Measurements from ENCODE around the gene MYCT1. TPM values are rescaled to one million over a fixed set of nuclear protein-coding genes. Genes with fewer than 3 reads are reported as not detected.
"Not testable (repeated sequence)": the region's sequence is repeated elsewhere in the genome, so short reads cannot be mapped to it uniquely, and the experiment has no call there.

The MYCT1 gene
- total and polyA plus RNA-seq, 2 donors from 2014 or later, result 6.4 to 14.2 TPM

- FAIRE-seq (no peak), DNase-seq (no peak)
- Histone ChIP-seq H3K4me3 (ENCODE audit: low read length in 3 of 3) (no peak overlapping the region), H3K27ac (ENCODE audit: low read depth in 2 of 2, low read length in 2 of 2) (no peak overlapping the region), H3K9ac (ENCODE audit: low read length in 3 of 3) (no peak overlapping the region), H3K9me3 (ENCODE audit: control insufficient read depth in 2 of 3, insufficient read depth in 1 of 3, low read length in 3 of 3) (no peaks in the 10 kb centered on the region), H3K4me1 (ENCODE audit: control insufficient read depth in 2 of 3, insufficient read depth in 2 of 3, low read depth in 1 of 3, low read length in 3 of 3) (no peaks in the 10 kb centered on the region), H3K36me3 (ENCODE audit: control insufficient read depth in 2 of 3, insufficient read depth in 3 of 3, low read length in 3 of 3) (no peaks in the 10 kb centered on the region), H3K27me3 (ENCODE audit: control insufficient read depth, insufficient read depth, low read length) (no peaks in the 10 kb centered on the region)
- no peak for TF ChIP-seq CTCF (IDR thresholded peaks at IDR 0.05; ENCODE audit: borderline replicate concordance, extremely low read depth, insufficient read depth)
- intact Hi-C loops (cut with DNase I), result no loop called here
Observed at GRCh38 chr6:152680151-152680550, 17.5 kb upstream of the MYCT1 start.

- no peaks in the 10 kb centered on the region for H3K36me3 ChIP-seq (ENCODE audit: control insufficient read depth in 2 of 3, insufficient read depth in 3 of 3, low read length in 3 of 3)
- H3K9me3 ChIP-seq (ENCODE audit: control insufficient read depth in 2 of 3, insufficient read depth in 1 of 3, low read length in 3 of 3), result no peaks in the 10 kb centered on the region
- TF ChIP-seq CTCF (IDR thresholded peaks at IDR 0.05; ENCODE audit: borderline replicate concordance, extremely low read depth, insufficient read depth), result no peak
- DNase-seq (peak in 1 of 5 donors; percentile 3), FAIRE-seq (no peak)
- H3K4me1 ChIP-seq (ENCODE audit: control insufficient read depth in 2 of 3, insufficient read depth in 2 of 3, low read depth in 1 of 3, low read length in 3 of 3), result no peaks in the 10 kb centered on the region
- no peak overlapping the region for H3K9ac ChIP-seq (ENCODE audit: low read length in 3 of 3)
- H3K27ac ChIP-seq (ENCODE audit: low read depth in 2 of 2, low read length in 2 of 2), result no peak overlapping the region
- H3K4me3 ChIP-seq (ENCODE audit: low read length in 3 of 3), result no peak overlapping the region
- no peaks in the 10 kb centered on the region for H3K27me3 ChIP-seq (ENCODE audit: control insufficient read depth, insufficient read depth, low read length)
- intact Hi-C loops (cut with DNase I), result no loop called here
Observed at GRCh38 chr6:152680879-152681517, 16.7 kb upstream of the MYCT1 start.

- no peak overlapping the region for H3K27ac ChIP-seq (ENCODE audit: low read depth in 2 of 2, low read length in 2 of 2)
- no peaks in the 10 kb centered on the region for H3K27me3 ChIP-seq (ENCODE audit: control insufficient read depth, insufficient read depth, low read length)
- H3K4me1 ChIP-seq (ENCODE audit: control insufficient read depth in 2 of 3, insufficient read depth in 2 of 3, low read depth in 1 of 3, low read length in 3 of 3), result no peaks in the 10 kb centered on the region
- no peak for DNase-seq
- H3K36me3 ChIP-seq (ENCODE audit: control insufficient read depth in 2 of 3, insufficient read depth in 3 of 3, low read length in 3 of 3), result no peaks in the 10 kb centered on the region
- TF ChIP-seq CTCF (IDR thresholded peaks at IDR 0.05; ENCODE audit: borderline replicate concordance, extremely low read depth, insufficient read depth), result no peak
- no peak overlapping the region for H3K4me3 ChIP-seq (ENCODE audit: low read length in 3 of 3)
- H3K9me3 ChIP-seq (ENCODE audit: control insufficient read depth in 2 of 3, insufficient read depth in 1 of 3, low read length in 3 of 3), result no peaks in the 10 kb centered on the region
- H3K9ac ChIP-seq (ENCODE audit: low read length in 3 of 3), result no peak overlapping the region
- intact Hi-C loops (cut with DNase I), result no loop called here
- FAIRE-seq, result no peak
Observed at GRCh38 chr6:152682141-152682540, 15.6 kb upstream of the MYCT1 start.

- H3K27me3 ChIP-seq (ENCODE audit: control insufficient read depth, insufficient read depth, low read length); H3K9ac ChIP-seq (ENCODE audit: low read length in 3 of 3); FAIRE-seq; DNase-seq; H3K27ac ChIP-seq (ENCODE audit: low read depth in 2 of 2, low read length in 2 of 2); H3K4me1 ChIP-seq (ENCODE audit: control insufficient read depth in 2 of 3, insufficient read depth in 2 of 3, low read depth in 1 of 3, low read length in 3 of 3); intact Hi-C loops (cut with DNase I); H3K4me3 ChIP-seq (ENCODE audit: low read length in 3 of 3); H3K36me3 ChIP-seq (ENCODE audit: control insufficient read depth in 2 of 3, insufficient read depth in 3 of 3, low read length in 3 of 3); H3K9me3 ChIP-seq (ENCODE audit: control insufficient read depth in 2 of 3, insufficient read depth in 1 of 3, low read length in 3 of 3): not testable (repeated sequence)
Observed at GRCh38 chr6:152682935-152683334, 14.8 kb upstream of the MYCT1 start.

Measured in kidney (tissue), 14 donors.